Measurements from ENCODE around the gene TMPRSS11A. TPM values are rescaled to one million over a fixed set of nuclear protein-coding genes. Genes with fewer than 3 reads are reported as not detected.

Gene TMPRSS11A
- polyA plus RNA-seq, 6 donors from 2014 or later = not detected

GRCh38 chr4:67880866-67881610 lies 82.3 kb downstream of the TMPRSS11A start:
- Mint-ChIP-seq H3K9me3 (peaks cover 0 to 5% (median 0%) of the 10 kb centered on the region in 7 donors), H3K4me3 (no peak overlapping the region), H3K36me3 (no peaks in the 10 kb centered on the region), H3K27me3 (peaks cover 0 to 7% (median 0%) of the 10 kb centered on the region in 3 donors), H3K27ac (no peak overlapping the region), H3K4me1 (no peaks in the 10 kb centered on the region)
- ATAC-seq (ENCODE audit: low read depth in 2 of 2) = no peak
- DNase-seq = no peak

GRCh38 chr4:67879486-67879885 lies 83.8 kb downstream of the TMPRSS11A start:
- DNase-seq = no peak
- Mint-ChIP-seq H3K27me3 (peaks cover 0 to 7% (median 0%) of the 10 kb centered on the region in 3 donors), H3K4me3 (no peak overlapping the region), H3K9me3 (peaks cover 0 to 5% (median 0%) of the 10 kb centered on the region in 7 donors), H3K36me3 (no peaks in the 10 kb centered on the region), H3K4me1 (no peaks in the 10 kb centered on the region), H3K27ac (peak overlapping the region in 1 of 6 donors; percentile 22)
- ATAC-seq (ENCODE audit: low read depth in 2 of 2) = no peak

DNA sequence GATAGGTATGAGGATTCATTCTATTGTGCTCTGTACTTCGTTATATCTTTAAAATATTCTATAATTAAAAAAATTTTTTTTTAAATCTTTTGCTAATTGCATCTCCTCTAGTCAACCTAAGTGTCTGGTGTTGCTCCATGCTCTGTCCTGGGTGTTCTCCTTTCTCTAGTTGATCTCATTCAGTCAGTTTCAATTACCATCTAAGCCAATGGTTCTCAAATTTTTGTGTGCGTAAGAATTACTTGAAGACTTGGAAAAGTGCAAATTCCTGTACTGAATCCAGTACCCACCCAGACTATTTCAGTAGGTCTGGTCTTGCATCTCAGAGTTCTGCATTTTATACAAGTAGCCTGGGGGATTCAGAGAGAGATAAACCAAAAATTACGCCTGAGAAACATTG lies 86.2 kb downstream of the TMPRSS11A start:
- no peaks in the 10 kb centered on the region for H3K36me3 Mint-ChIP-seq
- no peak overlapping the region for H3K4me3 Mint-ChIP-seq
- ATAC-seq (ENCODE audit: low read depth in 2 of 2) = no peak
- H3K4me1 Mint-ChIP-seq = no peaks in the 10 kb centered on the region
- DNase-seq = no peak
- H3K27me3 Mint-ChIP-seq = peaks cover 0 to 7% (median 0%) of the 10 kb centered on the region in 3 donors
- H3K9me3 Mint-ChIP-seq = peaks cover 0 to 5% (median 0%) of the 10 kb centered on the region in 7 donors
- H3K27ac Mint-ChIP-seq = no peak overlapping the region

GRCh38 chr4:67874986-67875385 lies 88.3 kb downstream of the TMPRSS11A start:
- Mint-ChIP-seq H3K9me3 (peaks cover 0 to 5% (median 2%) of the 10 kb centered on the region in 7 donors), H3K36me3 (no peaks in the 10 kb centered on the region), H3K27ac (no peak overlapping the region), H3K4me1 (no peaks in the 10 kb centered on the region), H3K4me3 (no peak overlapping the region), H3K27me3 (peaks cover 0 to 7% (median 0%) of the 10 kb centered on the region in 3 donors)
- ATAC-seq (ENCODE audit: low read depth in 2 of 2) (no peak), DNase-seq (no peak)

- H3K4me1 Mint-ChIP-seq = no peaks in the 10 kb centered on the region
- peaks cover 0 to 3% (median 0%) of the 10 kb centered on the region in 7 donors for H3K9me3 Mint-ChIP-seq
- H3K4me3 Mint-ChIP-seq = no peak overlapping the region
- no peak overlapping the region for H3K27ac Mint-ChIP-seq
- no peaks in the 10 kb centered on the region for H3K36me3 Mint-ChIP-seq
- DNase-seq = no peak
- H3K27me3 Mint-ChIP-seq = peaks cover 0 to 7% (median 0%) of the 10 kb centered on the region in 3 donors
- ATAC-seq (ENCODE audit: low read depth in 2 of 2) = no peak
Measured at GRCh38 chr4:67873116-67873515, 90.2 kb downstream of the TMPRSS11A start.

DNA sequence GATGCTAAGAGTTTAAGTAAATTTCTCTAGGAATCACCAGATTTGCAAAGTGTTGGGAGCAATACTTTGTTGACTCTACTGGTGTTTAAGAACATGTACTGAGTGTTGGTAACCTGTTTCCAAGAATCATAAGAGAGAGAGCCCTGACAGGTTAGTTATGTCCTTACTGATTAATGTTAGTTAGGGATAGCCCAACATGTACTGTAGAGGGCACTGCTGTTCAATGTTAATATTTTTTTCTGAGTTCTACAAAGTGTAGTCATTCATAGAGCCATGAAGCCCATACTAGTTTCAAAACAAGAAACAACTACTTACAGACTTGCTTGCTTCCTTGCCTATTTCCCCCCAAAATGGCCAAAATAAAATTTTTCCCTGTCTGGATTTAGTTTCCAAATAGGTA lies 91.4 kb downstream of the TMPRSS11A start:
- Mint-ChIP-seq H3K4me3 (no peak overlapping the region), H3K36me3 (no peaks in the 10 kb centered on the region), H3K9me3 (peaks cover 0 to 3% (median 0%) of the 10 kb centered on the region in 7 donors), H3K4me1 (no peaks in the 10 kb centered on the region), H3K27me3 (no peaks in the 10 kb centered on the region), H3K27ac (no peak overlapping the region)
- ATAC-seq (ENCODE audit: low read depth in 2 of 2) (no peak), DNase-seq (no peak)

DNA sequence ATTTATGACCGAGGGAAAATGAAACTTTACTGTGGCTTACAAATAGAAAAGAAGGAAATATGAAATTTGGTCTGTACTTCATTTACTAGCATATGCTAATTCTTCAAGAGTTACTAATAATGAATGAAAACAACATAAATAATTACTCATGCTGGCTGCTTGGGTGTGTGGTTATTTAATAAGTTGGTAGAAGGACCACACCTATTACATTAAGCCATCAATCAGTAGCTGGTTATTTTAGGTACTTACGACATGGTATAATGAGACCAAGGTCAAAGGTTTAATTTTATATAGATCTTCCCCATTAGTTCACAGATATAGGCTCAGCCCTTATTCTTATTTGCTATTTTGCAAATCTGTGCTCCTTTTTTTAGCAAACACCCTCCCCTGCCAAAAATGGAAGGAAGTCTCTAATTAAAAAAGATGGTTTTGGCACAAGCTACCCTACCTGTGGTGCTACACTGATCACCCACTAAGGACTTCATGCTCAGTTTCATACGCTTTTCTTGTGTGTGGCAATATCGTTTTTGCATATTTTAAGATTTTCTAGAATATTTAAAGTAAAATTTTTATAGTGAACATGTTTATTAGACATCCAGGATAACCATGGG lies 93.6 kb downstream of the TMPRSS11A start:
- Mint-ChIP-seq H3K4me1 (no peaks in the 10 kb centered on the region), H3K4me3 (no peak overlapping the region), H3K9me3 (peaks cover 0 to 4% (median 0%) of the 10 kb centered on the region in 7 donors), H3K27me3 (peaks cover 0 to 8% (median 0%) of the 10 kb centered on the region in 3 donors), H3K27ac (no peak overlapping the region), H3K36me3 (no peaks in the 10 kb centered on the region)
- DNase-seq (no peak), ATAC-seq (ENCODE audit: low read depth in 2 of 2) (no peak)

- H3K27me3 Mint-ChIP-seq = peaks cover 4 to 8% (median 7%) of the 10 kb centered on the region in 3 donors
- DNase-seq = no peak
Measured at GRCh38 chr4:67861513-67861912, 101.8 kb downstream of the TMPRSS11A start.

More at GRCh38 chr4:67861513-67861912, 101.8 kb downstream of the TMPRSS11A start:
- ATAC-seq (ENCODE audit: low read depth in 2 of 2) = no peak
- Mint-ChIP-seq H3K4me1 (no peaks in the 10 kb centered on the region), H3K27ac (no peak overlapping the region), H3K4me3 (no peak overlapping the region), H3K36me3 (no peaks in the 10 kb centered on the region), H3K9me3 (peaks cover 0 to 9% (median 4%) of the 10 kb centered on the region in 7 donors)

Other genes starting within 250 kb of the TMPRSS11A start
- gene GNRHR, start 209.1 kb downstream of the TMPRSS11A start, polyA plus RNA-seq (ENCODE audit: low read depth in 6 of 6) = under 1 TPM in 1 of 6 donors, not detected in 5; 0.12 TPM
- gene TMPRSS11D, start 79.5 kb downstream of the TMPRSS11A start, polyA plus RNA-seq (ENCODE audit: low read depth in 6 of 6) = not detected
- gene TMPRSS11F, start 166.4 kb upstream of the TMPRSS11A start, polyA plus RNA-seq (ENCODE audit: low read depth in 6 of 6) = not detected